K562 (cell line): ENCODE data around the gene HCRTR1. TPM values are rescaled to one million over a fixed set of nuclear protein-coding genes. Genes with fewer than 3 reads are reported as not detected.

Source experiments
- ATAC-seq: fragments of 200-7000 bp; cut with Tn5 transposase; 3 replicates; pipeline ENCODE4 v1.9.1; 2020; ENCODE audit warnings: moderate library complexity
- BruUV-seq: library from RNA; stranded (reverse); fragments of 400-500 nt; replicated peaks from 2 replicates; lab custom pipeline; 2021; lab: Mats Ljungman, UMichigan
- CTCF ChIA-PET: fragments of 300-600 bp; formaldehyde crosslinking; extraction: SDS; loops from one replicate; lab custom pipeline; 2021; ENCODE audit warnings: low intra/inter-chr PET ratio; lab: Yijun Ruan, JAX
- POLR2A ChIA-PET: fragments of 300-600, 350-650 bp; sonication (Branson Sonifier 250); formaldehyde crosslinking; extraction: SDS; loops from one replicate; lab custom pipeline; 2021; ENCODE audit warnings: antibody characterized with exemption, inconsistent platforms; lab: Yijun Ruan, JAX
- DNase-seq, 4 experiments: peaks; one replicate each; pipeline versions ENCODE4 v3.0.0 to v3.0.0-alpha.2; 2011 to 2018; ENCODE audit warnings: low spot score in 3 of 4, mixed read lengths in 3 of 4; ENCODE audit errors: extremely low read depth in 1 of 4
- FAIRE-seq: peaks from 2 replicates; lab custom pipeline; 2011; peaks lifted over from hg19 to GRCh38; lab: Jason Lieb, UNC
- H2AFZ ChIP-seq: 2 replicates; pipeline ENCODE4 v1.6.0; 2011; ENCODE audit warnings: low read depth, low read length, control low read depth, inconsistent platforms
- H3K27ac ChIP-seq: fragments of 200-600 bp; 3 replicates; pipeline ENCODE4 v1.8.0; 2011; ENCODE audit warnings: low read depth, mild to moderate bottlenecking, control low read depth, inconsistent platforms, low read length, moderate library complexity, mixed read lengths; ENCODE audit errors: extremely low read depth
- H3K27me3 ChIP-seq, 2 experiments: fragments of 300-600 bp in 1 of 2; 2 replicates in 1 of 2; 3 replicates in 1 of 2; pipeline versions ENCODE4 v1.6.0 to v1.8.0; 2011; ENCODE audit warnings: inconsistent platforms in 2 of 2, low read length in 2 of 2, mild to moderate bottlenecking in 1 of 2, mixed read lengths in 1 of 2, moderate library complexity in 1 of 2; ENCODE audit not compliant: control insufficient read depth in 2 of 2, insufficient read depth in 2 of 2
- H3K36me3 ChIP-seq: fragments of 300-600 bp; 3 replicates; pipeline ENCODE4 v1.8.0; 2011; ENCODE audit warnings: mild to moderate bottlenecking, low read length, inconsistent platforms; ENCODE audit not compliant: control insufficient read depth, insufficient read depth
- H3K4me1 ChIP-seq, 2 experiments: fragments of 200-600 bp in 1 of 2; replicated peaks in 1 of 2; 2 replicates in 1 of 2; 3 replicates in 1 of 2; pipeline versions ENCODE4 v1.5.1 to v1.8.0; 2011; ENCODE audit warnings: inconsistent platforms in 2 of 2, low read length in 2 of 2, mild to moderate bottlenecking in 1 of 2, mixed read lengths in 1 of 2, moderate library complexity in 1 of 2; ENCODE audit not compliant: control insufficient read depth in 2 of 2, insufficient read depth in 2 of 2
- H3K4me2 ChIP-seq: 2 replicates; pipeline ENCODE4 v1.6.1; 2011; ENCODE audit warnings: low read length, control low read depth, inconsistent platforms, mixed read lengths; ENCODE audit not compliant: insufficient read depth
- H3K4me3 ChIP-seq: fragments of 200-600 bp; sonication (generic), shearing (Covaris generic); 2 replicates; pipeline ENCODE4 v1.5.1; 2016; ENCODE audit warnings: control low read depth, inconsistent platforms
- H3K79me2 ChIP-seq: fragments of 200-600 bp; 3 replicates; pipeline ENCODE4 v1.8.0; 2011; ENCODE audit warnings: low read length, inconsistent platforms; ENCODE audit not compliant: control insufficient read depth, insufficient read depth
- H3K9ac ChIP-seq, 2 experiments: 2 replicates each; pipeline versions ENCODE4 v1.6.0 to v1.6.1; 2011; ENCODE audit warnings: low read depth in 2 of 2, low read length in 2 of 2, control low read depth in 1 of 2, inconsistent platforms in 1 of 2, mild to moderate bottlenecking in 1 of 2, mixed read lengths in 1 of 2; ENCODE audit not compliant: insufficient read depth in 1 of 2
- H3K9me1 ChIP-seq: one replicate; pipeline ENCODE4 v1.6.0; 2011; ENCODE audit warnings: inconsistent platforms, mild to moderate bottlenecking, low read length, moderate library complexity; ENCODE audit not compliant: control insufficient read depth, insufficient read depth
- H3K9me3 ChIP-seq: replicated peaks from 2 replicates; pipeline ENCODE4 v1.5.1; 2011; ENCODE audit warnings: low read depth, low read length, inconsistent platforms; ENCODE audit not compliant: control insufficient read depth, insufficient read depth
- H4K20me1 ChIP-seq: replicated peaks from 2 replicates; pipeline ENCODE4 v1.6.1; 2011; ENCODE audit warnings: low read length, inconsistent platforms, mixed read lengths; ENCODE audit not compliant: control insufficient read depth, insufficient read depth
- GTF2A2 ChIP-seq: IDR thresholded peaks from 2 replicates; pipeline ENCODE4 v1.6.1; 2016; ENCODE audit warnings: mild to moderate bottlenecking, missing genetic modification characterization, missing compliant biosample characterization
- HOXB6 ChIP-seq: fragments of 250-450 bp; sonication (Bioruptor Pico); IDR thresholded peaks from 2 replicates; pipeline ENCODE4 v1.5.1; 2022; ENCODE audit warnings: mild to moderate bottlenecking, borderline replicate concordance
- WGBS: fragments of 100-300 bp; shearing (Covaris generic); methylation state at CpG from one replicate; pipeline ENCODE4 v1.1.6; 2016; ENCODE audit warnings: low coverage, mixed read lengths; ENCODE audit not compliant: insufficient coverage; ENCODE audit errors: missing lambda C conversion rate; 5-methylcytosine and 5-hydroxymethylcytosine counted together
- in situ Hi-C: fragments of 300-500 bp; cut with MboI; formaldehyde crosslinking; loops from 4 replicates; pipeline ENCODE4 v1.15.0; 2018; ENCODE audit warnings: inconsistent platforms, mixed read lengths
- intact Hi-C: fragments of 100-400 bp; cut with micrococcal nuclease; formaldehyde crosslinking; loops from 2 replicates; pipeline ENCODE4 v1.14.2; 2022
- polyA plus RNA-seq, 8 experiments: library from polyadenylated mRNA; depleted of rRNA in 4 of 8; stranded (reverse) in 5 of 8; unstranded in 3 of 8; fragments of >200 nt; fragmentation: Nextera tagmentation in 2 of 8; fragmentation: Illumina TruSeq in 1 of 8; extraction: Ambion mirVana in 2 of 8; extraction: Trizol in 1 of 8; gene quantifications; 2 replicates each; pipeline versions ENCODE4 v1.2.1 to v1.2.3, GENCODE V29; 2011 to 2014; ENCODE audit warnings: inconsistent platforms in 1 of 8, missing spikeins in 1 of 8
- total RNA-seq, 7 experiments: library from RNA; depleted of rRNA in 6 of 7; stranded (reverse); fragments of >200 nt in 6 of 7; fragmentation: Illumina TruSeq in 2 of 7; extraction: Trizol in 2 of 7; gene quantifications; 2 replicates each; pipeline versions ENCODE4 v1.2.1 to v1.2.3, GENCODE V29; 2011 to 2021; ENCODE audit warnings: low replicate concordance in 1 of 7
- TF ChIP-seq, protein P1 (sequence below): sonication (generic); formaldehyde crosslinking; IDR thresholded peaks from 2 replicates; pipeline ENCODE4 v1.5.0; 2020; ENCODE audit warnings: missing genetic modification reagents

HCRTR1 gene
- total and polyA plus RNA-seq, 9 of the 15 experiments (the other 6 are each of a cell fraction or from before 2014, with no cell fraction given), result not detected

GRCh38 chr1:31595836-31596736 is 21.4 kb upstream of the HCRTR1 start:
- TF ChIP-seq HOXB6 (no peak), GTF2A2 (no peak)
- TF ChIP-seq, protein P1, sequence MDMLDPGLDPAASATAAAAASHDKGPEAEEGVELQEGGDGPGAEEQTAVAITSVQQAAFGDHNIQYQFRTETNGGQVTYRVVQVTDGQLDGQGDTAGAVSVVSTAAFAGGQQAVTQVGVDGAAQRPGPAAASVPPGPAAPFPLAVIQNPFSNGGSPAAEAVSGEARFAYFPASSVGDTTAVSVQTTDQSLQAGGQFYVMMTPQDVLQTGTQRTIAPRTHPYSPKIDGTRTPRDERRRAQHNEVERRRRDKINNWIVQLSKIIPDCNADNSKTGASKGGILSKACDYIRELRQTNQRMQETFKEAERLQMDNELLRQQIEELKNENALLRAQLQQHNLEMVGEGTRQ (CRISPR knock-in tag), result no peak
- DNase-seq (peak in 1 of 4 experiments; percentile 9), FAIRE-seq (no peak), ATAC-seq (no peak)
- H3K27ac ChIP-seq, result no peak overlapping the region
- no peaks in the 10 kb centered on the region for H3K36me3 ChIP-seq
- H3K79me2 ChIP-seq, result no peaks in the 10 kb centered on the region
- no peaks in the 10 kb centered on the region for H3K9me3 ChIP-seq
- intact Hi-C loops, result no loop called here
- in situ Hi-C loops, result no loop called here
- H3K4me2 ChIP-seq, result no peak overlapping the region
- no peak overlapping the region for H2AFZ ChIP-seq
- 0% methylated on average over 4 of the region's 4 CpGs for WGBS
- H4K20me1 ChIP-seq, result peaks cover 5% of the 10 kb centered on the region
- no TSS peak for BruUV-seq
- H3K9ac ChIP-seq, result no peak overlapping the region
- POLR2A ChIA-PET, result interaction anchor here (0.6 to 1.0 kb wide), 2 partner anchors 12 to 49 kb away, joined by 3 read pairs; no protein-coding TSS in a partner anchor
- H3K27me3 ChIP-seq, result peaks cover 5 to 23% of the 10 kb centered on the region in 2 experiments
- no peak overlapping the region for H3K4me3 ChIP-seq
- no peaks in the 10 kb centered on the region for H3K9me1 ChIP-seq
- CTCF ChIA-PET, result no interaction called here
- H3K4me1 ChIP-seq, result no peaks in the 10 kb centered on the region
